Immature natural killer cell (primary cell): Measurements from ENCODE around the gene AKR7A3. TPM values are rescaled to one million over a fixed set of nuclear protein-coding genes. Genes with fewer than 3 reads are reported as not detected.
"Not testable (repeated sequence)": the region's sequence is repeated elsewhere in the genome, so short reads cannot be mapped to it uniquely, and the experiment has no call there.

Experiments
- DNase-seq, 3 donors: peaks; one replicate each; pipeline ENCODE4 v3.0.0; 2022; ENCODE audit warnings: mixed read lengths in 1 of 3
- H3K27ac Mint-ChIP-seq, 6 donors: one replicate each; pipeline ENCODE4 v1.8.0; 2020; ENCODE audit warnings: mixed read lengths in 6 of 6, mild to moderate bottlenecking in 5 of 6, inconsistent platforms in 4 of 6, moderate library complexity in 3 of 6
- H3K27me3 Mint-ChIP-seq, 3 donors: one replicate each; pipeline ENCODE4 v1.8.0; 2020 to 2021; ENCODE audit warnings: low read depth in 3 of 3, mild to moderate bottlenecking in 3 of 3, mixed read lengths in 3 of 3, moderate library complexity in 3 of 3, inconsistent platforms in 1 of 3
- H3K36me3 Mint-ChIP-seq, 3 donors: one replicate each; pipeline ENCODE4 v1.8.0; 2020; ENCODE audit warnings: mixed read lengths in 3 of 3, inconsistent platforms in 2 of 3, mild to moderate bottlenecking in 2 of 3
- H3K4me1 Mint-ChIP-seq, 2 donors: one replicate each; pipeline ENCODE4 v1.8.0; 2020; ENCODE audit warnings: inconsistent platforms in 2 of 2, mild to moderate bottlenecking in 2 of 2, mixed read lengths in 2 of 2, moderate library complexity in 1 of 2
- H3K4me3 Mint-ChIP-seq, 5 donors: one replicate each; pipeline ENCODE4 v1.8.0; 2020; ENCODE audit warnings: mild to moderate bottlenecking in 5 of 5, mixed read lengths in 5 of 5, inconsistent platforms in 3 of 5, moderate library complexity in 3 of 5
- H3K9me3 Mint-ChIP-seq, 6 donors: one replicate each; pipeline ENCODE4 v1.8.0; 2020; ENCODE audit warnings: mild to moderate bottlenecking in 6 of 6, mixed read lengths in 6 of 6, inconsistent platforms in 4 of 6, moderate library complexity in 3 of 6
- polyA plus RNA-seq, 3 donors: library from polyadenylated mRNA; unstranded; fragments of 300-500 nt; fragmentation: Illumina TruSeq; gene quantifications; one replicate each; pipeline ENCODE4 v1.2.3, GENCODE V29; 2021

Gene AKR7A3
- polyA plus RNA-seq, 3 donors from 2014 or later: not detected

DNA sequence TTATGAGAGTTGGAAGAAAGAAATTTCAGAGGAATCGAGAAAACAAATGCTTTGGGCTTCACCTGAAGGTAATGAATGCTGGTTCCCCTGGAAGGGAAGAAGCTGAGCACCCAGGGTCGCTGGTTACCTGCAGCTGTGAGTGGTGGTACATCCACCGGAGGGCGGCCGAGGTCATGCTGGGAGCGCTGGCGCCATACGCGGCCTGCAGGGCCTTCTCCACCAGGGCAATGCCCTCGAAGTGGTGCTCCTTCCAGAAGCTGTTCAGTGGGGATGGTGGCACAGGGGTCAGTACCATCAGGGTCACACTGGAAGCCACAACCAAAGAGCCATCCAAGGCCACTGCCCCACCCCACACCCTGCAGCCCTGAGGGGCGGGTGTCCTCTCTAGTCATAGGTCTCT is 20.1 kb downstream of the AKR7A3 start:
- peaks cover 5 to 7% (median 7%) of the 10 kb centered on the region in 3 donors for H3K27me3 Mint-ChIP-seq

DNA sequence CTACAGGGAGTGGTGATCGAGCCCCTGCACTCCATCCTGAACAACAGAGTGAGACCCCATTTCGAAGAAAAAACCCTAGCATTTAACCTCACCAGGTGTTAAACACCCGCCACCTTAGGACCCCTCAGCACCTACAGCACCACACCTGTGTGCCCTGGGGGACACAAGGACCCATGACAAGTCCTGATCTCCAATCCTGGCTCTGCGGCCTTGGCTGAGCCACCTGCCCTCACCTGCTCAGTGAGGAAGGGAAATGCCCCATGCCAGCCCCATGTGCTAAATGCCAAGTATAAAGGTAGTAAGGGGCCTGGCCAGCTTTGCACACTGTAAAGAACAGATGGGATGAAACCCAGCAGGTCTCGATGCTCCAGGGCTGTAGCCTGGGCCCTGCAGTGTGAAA is 25.8 kb downstream of the AKR7A3 start:
- H3K9me3 Mint-ChIP-seq: no peaks in the 10 kb centered on the region
- peaks cover 0 to 4% (median 2%) of the 10 kb centered on the region in 3 donors for H3K27me3 Mint-ChIP-seq
- H3K27ac Mint-ChIP-seq: no peak overlapping the region
- no peak overlapping the region for H3K4me3 Mint-ChIP-seq
- no peaks in the 10 kb centered on the region for H3K4me1 Mint-ChIP-seq
- peaks cover 0 to 4% (median 0%) of the 10 kb centered on the region in 3 donors for H3K36me3 Mint-ChIP-seq
- no peak for DNase-seq

More for the DNA sequence above, 20.1 kb downstream of the AKR7A3 start:
- Mint-ChIP-seq H3K27ac (no peak overlapping the region), H3K4me3 (no peak overlapping the region), H3K36me3 (peaks cover 0 to 5% (median 4%) of the 10 kb centered on the region in 3 donors), H3K4me1 (peaks cover 0 to 2% of the 10 kb centered on the region in 2 donors), H3K9me3 (no peaks in the 10 kb centered on the region)
- no peak for DNase-seq

DNA sequence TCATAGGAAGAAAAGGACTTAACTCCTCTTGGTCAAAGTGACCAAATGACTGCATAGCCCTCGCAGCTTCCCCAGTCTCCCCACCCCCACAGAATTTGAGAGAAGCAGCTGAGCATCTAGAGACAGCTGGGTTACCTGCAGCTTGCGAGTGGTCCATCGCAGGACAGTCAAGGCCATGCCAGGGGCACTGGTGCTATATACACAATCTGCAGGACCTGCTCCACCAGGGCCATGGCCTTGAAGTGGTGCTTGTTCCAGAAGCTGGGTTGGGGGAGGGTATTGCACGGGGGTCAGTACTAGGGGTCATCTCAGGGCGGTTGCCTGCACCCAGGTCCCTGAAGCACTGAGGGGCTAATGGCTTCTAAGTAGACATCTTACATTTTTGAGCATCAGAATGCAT is 26.5 kb downstream of the AKR7A3 start:
- DNase-seq: no peak
- Mint-ChIP-seq H3K27me3 (peaks cover 0 to 4% (median 2%) of the 10 kb centered on the region in 3 donors), H3K36me3 (peaks cover 3 to 8% (median 3%) of the 10 kb centered on the region in 3 donors), H3K4me1 (no peaks in the 10 kb centered on the region), H3K27ac (no peak overlapping the region), H3K9me3 (no peaks in the 10 kb centered on the region), H3K4me3 (no peak overlapping the region)

DNA sequence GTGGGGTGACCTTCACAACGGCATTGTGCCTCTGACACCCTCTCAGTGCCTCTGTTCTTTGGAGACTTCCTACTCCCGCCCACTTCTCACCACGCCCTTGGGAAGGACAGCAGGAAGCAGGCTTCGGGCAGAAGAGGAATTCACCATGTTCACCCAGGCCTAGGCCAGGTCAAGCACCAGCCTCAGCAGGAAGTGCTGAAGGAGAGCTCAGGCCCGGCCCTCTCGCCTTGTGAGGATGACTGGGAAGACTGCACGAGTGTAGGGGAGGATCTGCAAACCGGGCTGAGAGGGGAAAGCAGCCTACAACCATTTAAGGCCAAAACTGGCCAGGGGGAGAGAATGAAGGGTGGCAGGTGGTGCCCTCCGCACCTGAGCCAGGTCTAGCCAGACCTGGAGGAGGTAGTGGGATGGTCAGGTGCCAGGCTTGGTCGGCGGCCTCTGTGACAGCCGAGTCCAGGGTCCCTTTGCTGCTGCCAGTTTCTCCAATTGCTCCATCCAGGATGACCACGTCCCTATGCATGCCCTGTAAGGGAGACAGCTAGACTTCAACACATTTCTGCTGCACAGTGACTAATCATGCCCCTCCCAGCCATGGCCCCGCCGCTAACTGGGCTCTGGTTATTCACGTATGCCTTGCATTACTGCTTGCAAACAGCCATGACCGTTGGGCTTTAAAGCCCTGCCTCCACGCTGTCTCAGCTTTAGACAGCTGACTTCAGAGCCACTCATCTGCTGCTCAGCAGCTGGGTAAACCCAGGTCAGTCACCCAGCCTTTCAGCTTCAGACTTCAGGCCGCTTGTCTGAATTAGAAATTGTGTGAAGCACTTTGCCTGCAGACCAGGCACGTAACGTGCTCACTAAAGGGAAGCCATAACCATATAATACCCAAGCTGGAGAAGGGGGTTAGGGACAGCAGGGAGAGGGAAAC is 28.1 kb downstream of the AKR7A3 start:
- DNase-seq: no peak
- H3K4me3 Mint-ChIP-seq: no peak overlapping the region
- peaks cover 4 to 10% (median 5%) of the 10 kb centered on the region in 3 donors for H3K36me3 Mint-ChIP-seq
- peak overlapping the region in 1 of 6 donors; percentile 2 for H3K27ac Mint-ChIP-seq
- peaks cover 0 to 4% (median 2%) of the 10 kb centered on the region in 3 donors for H3K27me3 Mint-ChIP-seq
- no peaks in the 10 kb centered on the region for H3K4me1 Mint-ChIP-seq
- H3K9me3 Mint-ChIP-seq: no peaks in the 10 kb centered on the region

DNA sequence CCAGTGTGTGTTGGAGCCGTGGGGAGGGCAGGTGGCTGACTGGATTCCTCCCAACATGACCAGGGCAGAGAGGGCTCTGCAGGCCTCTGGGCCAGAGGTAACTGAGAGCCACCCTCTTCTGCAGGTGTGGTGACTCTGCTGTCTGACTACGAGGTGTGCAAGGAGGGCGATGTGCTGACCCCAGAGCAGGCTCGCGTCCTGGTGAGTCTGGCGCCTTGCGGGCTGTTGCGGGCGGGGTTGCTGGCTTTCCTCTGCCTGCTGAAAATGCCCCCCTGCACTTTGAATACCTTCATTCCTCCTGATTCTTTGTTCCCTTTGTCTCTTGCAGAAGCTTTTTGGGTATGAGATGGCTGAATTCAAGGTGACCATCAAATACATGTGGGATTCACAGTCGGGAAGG is 30.2 kb downstream of the AKR7A3 start:
- no peak overlapping the region for H3K4me3 Mint-ChIP-seq
- peaks cover 0 to 2% (median 1%) of the 10 kb centered on the region in 3 donors for H3K27me3 Mint-ChIP-seq
- DNase-seq: no peak
- no peak overlapping the region for H3K27ac Mint-ChIP-seq
- H3K4me1 Mint-ChIP-seq: peaks cover 5% of the 10 kb centered on the region in 2 donors
- no peaks in the 10 kb centered on the region for H3K9me3 Mint-ChIP-seq
- H3K36me3 Mint-ChIP-seq: peaks cover 4 to 10% (median 5%) of the 10 kb centered on the region in 3 donors

DNA sequence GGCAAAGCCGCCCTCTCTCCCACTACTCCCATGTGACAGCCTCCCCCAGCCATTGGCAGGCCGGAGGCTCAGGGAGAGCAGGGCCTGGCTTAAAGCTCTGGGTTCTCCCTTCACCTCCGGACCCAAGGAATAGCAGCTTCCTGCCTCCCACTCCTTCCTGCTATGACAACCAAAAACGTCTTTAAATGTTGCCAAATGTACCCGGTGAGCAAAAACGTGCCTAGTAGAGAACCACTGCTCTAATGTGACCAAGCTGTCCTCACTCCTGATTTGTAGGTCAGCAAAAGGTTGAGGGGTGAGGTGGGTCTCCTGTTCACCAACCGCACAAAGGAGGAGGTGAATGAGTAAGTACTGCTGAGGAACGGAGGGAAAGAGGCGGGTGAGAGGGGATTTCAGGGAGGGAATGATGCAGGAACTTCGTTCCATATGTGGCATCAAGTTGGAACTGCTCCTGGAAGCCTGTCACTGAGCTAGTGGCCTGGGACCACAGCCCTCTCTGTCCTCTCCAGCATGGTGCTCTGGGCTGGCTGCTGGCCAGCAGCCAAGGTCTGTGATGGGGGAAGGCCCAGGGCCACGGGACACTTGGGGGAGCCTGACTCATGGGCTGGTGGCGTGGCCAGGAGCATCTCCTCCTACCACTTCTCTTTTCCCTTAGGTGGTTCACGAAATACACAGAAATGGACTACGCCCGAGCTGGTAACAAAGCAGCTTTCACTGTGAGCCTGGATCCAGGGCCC is 31.2 kb downstream of the AKR7A3 start:
- H3K4me1 Mint-ChIP-seq: peaks cover 13 to 14% of the 10 kb centered on the region in 2 donors
- H3K36me3 Mint-ChIP-seq: peaks cover 4 to 10% (median 5%) of the 10 kb centered on the region in 3 donors
- H3K9me3 Mint-ChIP-seq: no peaks in the 10 kb centered on the region
- H3K27me3 Mint-ChIP-seq: peaks cover 0 to 2% (median 1%) of the 10 kb centered on the region in 3 donors
- no peak overlapping the region for H3K27ac Mint-ChIP-seq
- H3K4me3 Mint-ChIP-seq: no peak overlapping the region
- DNase-seq: no peak

DNA sequence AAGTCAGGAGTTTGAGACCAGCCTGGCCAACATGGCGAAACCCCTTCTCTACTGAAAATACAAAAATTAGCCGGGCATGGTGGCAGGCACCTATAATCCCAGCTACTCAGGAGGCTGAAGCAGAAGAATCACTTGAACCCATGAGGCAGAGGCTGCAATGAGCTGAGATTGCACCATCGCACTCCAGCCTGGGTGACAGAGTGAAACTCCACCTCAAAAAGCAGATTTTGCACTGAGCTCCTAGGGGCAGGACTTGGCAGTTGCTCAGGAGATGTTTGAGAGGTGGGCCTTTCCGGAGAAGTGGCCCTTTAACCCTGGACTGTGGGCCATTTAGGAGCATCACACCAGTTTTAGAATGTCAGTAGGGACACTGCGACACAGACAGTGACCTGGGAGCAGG is 32.3 kb downstream of the AKR7A3 start:
- peaks cover 4 to 10% (median 5%) of the 10 kb centered on the region in 3 donors for H3K36me3 Mint-ChIP-seq
- H3K4me1 Mint-ChIP-seq: peaks cover 19 to 21% of the 10 kb centered on the region in 2 donors
- not testable (repeated sequence) for H3K4me3 Mint-ChIP-seq, H3K27me3 Mint-ChIP-seq, DNase-seq, H3K9me3 Mint-ChIP-seq, H3K27ac Mint-ChIP-seq

DNA sequence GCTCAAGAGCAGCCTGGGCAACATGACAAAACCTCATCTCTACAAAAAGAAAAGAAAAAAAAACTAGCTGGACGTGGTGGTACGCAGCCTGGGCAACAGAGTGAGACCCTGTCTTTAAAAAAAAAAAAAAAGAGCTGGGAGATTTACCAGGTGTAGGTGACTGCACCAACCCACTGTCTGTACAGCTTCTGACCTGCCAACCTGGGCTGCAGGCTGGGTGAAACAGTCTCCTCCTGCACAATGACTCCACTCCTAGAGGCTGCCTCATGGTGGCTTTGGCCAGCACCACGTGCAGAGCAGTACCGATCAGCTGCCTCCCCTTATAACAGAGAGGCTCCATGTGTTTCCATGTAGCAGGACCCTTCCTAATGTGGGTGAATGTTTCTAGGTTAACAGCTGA is 33.3 kb downstream of the AKR7A3 start:
- H3K27me3 Mint-ChIP-seq: peaks cover 2 to 11% (median 5%) of the 10 kb centered on the region in 3 donors
- peaks cover 4 to 10% (median 5%) of the 10 kb centered on the region in 3 donors for H3K36me3 Mint-ChIP-seq
- H3K4me1 Mint-ChIP-seq: peaks cover 28 to 31% of the 10 kb centered on the region in 2 donors
- H3K9me3 Mint-ChIP-seq: no peaks in the 10 kb centered on the region
- H3K4me3 Mint-ChIP-seq: no peak overlapping the region
- no peak for DNase-seq
- H3K27ac Mint-ChIP-seq: no peak overlapping the region

DNA sequence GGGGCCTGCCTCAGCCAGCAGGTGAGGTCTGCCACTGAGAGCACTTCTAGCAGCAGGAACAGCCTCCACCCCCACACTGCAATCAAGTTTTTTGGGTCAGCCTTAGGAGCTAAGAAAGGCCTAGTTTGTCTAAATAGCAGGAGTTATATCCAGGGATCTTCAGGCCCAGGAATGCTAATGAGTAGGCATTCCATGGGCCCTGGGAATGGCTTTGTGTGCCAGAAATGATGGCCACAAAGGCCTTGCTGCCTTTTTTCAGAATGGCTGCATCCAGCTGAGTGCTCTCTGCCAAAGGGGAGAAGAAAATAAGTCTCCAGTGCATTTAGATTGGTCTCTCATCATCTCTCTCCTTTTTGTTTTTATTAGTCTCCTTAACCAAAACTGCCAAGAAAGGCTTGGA is 34.2 kb downstream of the AKR7A3 start:
- H3K4me1 Mint-ChIP-seq: peaks cover 30 to 35% of the 10 kb centered on the region in 2 donors
- no peak overlapping the region for H3K4me3 Mint-ChIP-seq
- H3K9me3 Mint-ChIP-seq: no peaks in the 10 kb centered on the region
- H3K27me3 Mint-ChIP-seq: peaks cover 2 to 11% (median 5%) of the 10 kb centered on the region in 3 donors
- no peak overlapping the region for H3K27ac Mint-ChIP-seq
- DNase-seq: no peak
- peaks cover 4 to 10% (median 5%) of the 10 kb centered on the region in 3 donors for H3K36me3 Mint-ChIP-seq

DNA sequence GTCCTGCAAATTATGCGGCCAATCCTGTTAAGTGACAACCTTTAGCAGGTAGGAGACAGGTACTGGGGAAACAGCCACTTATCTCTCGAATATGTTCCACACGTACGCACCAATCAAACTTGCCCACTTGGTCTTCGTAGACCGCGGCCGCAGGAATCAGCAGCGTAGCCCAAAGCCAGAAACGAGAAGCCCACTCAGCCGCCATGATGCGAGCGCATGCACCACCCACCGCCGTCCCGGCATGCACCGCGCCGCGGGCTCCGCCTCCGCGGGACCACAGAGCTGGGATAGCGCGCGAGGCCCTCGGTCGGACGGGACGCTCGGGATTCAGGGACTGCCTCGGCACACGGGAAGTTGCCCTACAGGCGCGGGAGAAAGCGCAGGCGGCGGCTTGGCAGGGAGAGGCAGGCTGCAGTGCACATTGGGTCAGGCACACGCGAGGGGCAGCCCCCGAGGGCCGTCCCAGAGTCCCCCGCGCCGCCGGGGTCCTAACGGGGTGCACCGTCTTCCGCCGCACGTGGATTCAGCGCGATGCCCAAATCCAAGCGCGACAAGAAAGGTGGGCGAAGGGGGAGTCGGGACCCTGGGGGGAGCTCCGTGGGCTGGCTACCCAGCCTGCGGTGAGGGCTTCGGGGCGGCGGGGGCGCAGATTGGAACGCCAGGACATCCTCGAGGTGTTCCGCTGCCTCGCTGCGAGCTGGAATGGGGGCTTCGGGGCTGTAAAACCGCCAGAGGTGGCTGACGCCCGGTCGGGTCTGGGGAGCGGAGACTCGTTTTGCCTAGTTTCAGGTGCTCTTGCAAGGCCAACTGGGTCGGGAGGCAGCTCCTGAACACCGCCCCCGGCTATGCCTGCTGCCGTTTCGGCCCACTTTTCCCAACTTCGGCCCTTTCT is 37.0 kb downstream of the AKR7A3 start, which contains the start of the genes EMC1 and MRTO4:
Gene EMC1, minus strand, starts transcription at position 220 of the 892 bp plus-strand sequence. Its CDS starts 15 bp downstream, at position 205.
Gene MRTO4, plus strand, starts transcription at position 501 of the 892 bp plus-strand sequence. Its CDS starts 31 bp downstream, at position 532.
- Mint-ChIP-seq H3K27ac (peak within 1 kb of the TSS; percentile 81 to 97 (median 94)), H3K4me1 (peaks cover 30 to 35% of the 10 kb centered on the region in 2 donors), H3K4me3 (peak within 1 kb of the TSS; percentile 94 to 96 (median 95)), H3K27me3 (peaks cover 2 to 9% (median 3%) of the 10 kb centered on the region in 3 donors), H3K9me3 (no peaks in the 10 kb centered on the region), H3K36me3 (no peaks in the 10 kb centered on the region)
- DNase-seq: peak; percentile 88 to 89 (median 88)

DNA sequence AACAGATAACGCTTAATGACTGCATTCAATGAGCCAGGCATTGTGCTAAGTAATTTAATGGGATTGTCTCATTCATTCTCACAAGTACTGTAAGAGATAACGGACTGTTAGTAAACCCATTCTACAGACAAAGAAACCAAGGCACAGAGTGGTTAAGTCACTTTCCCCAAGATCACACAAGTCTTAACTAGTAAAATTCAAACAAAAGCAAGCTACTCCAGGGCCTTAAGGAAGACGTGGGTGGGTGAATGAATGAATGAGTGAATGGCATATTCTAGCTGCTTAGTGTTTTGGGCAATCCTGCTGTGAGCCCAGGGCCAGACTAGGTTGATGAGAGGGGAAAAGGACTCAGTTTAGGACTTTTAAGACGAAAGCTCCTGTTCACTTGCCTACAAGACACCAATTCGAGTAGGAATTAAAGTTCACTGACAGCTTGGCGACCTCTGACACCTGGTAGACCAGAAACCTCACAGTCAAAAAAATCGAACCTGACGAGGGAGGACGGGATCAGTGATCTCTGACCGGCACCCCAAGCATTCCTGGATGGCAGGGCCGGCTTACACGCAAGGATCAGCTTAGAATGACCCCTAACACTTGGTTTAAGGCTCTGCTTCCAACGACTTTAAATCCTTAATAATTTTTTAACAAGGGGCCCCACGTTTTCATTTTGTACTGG is 37.8 kb downstream of the AKR7A3 start:
- Mint-ChIP-seq H3K27me3 (peaks cover 2 to 9% (median 3%) of the 10 kb centered on the region in 3 donors), H3K4me1 (peaks cover 30 to 35% of the 10 kb centered on the region in 2 donors), H3K9me3 (no peaks in the 10 kb centered on the region), H3K27ac (peak overlapping the region; percentile 81 to 95 (median 94)), H3K4me3 (peak overlapping the region; percentile 94 to 96 (median 95)), H3K36me3 (no peaks in the 10 kb centered on the region)
- DNase-seq: peak in 1 of 3 donors; percentile 5
